KG1 (cell line): Measurements from ENCODE around the gene KIRREL3.

Experiments used
- DNase-seq: peaks from one replicate; lab custom pipeline; 2025; lab: John Stamatoyannopoulos, UW

Gene KIRREL3

DNA sequence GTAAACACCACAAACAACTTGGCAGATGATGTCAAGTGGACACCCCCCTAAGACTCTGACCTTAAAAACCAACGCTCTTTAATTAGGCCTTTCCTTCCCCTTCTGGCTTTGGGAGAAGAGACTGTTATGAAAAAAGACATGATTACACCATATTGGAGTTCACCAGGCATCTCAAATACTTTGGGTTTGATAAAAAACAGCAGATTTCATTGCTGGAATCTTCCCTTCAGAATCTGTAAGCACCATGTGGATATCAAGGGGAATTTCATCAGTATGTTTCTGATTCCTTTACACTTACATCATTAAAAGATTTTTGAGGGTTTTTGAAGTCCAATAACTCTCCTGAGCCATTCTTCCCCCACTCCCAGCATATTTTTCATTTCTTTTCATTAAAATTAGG is 85.6 kb downstream of the KIRREL3 start:
- DNase-seq: no peak

DNA sequence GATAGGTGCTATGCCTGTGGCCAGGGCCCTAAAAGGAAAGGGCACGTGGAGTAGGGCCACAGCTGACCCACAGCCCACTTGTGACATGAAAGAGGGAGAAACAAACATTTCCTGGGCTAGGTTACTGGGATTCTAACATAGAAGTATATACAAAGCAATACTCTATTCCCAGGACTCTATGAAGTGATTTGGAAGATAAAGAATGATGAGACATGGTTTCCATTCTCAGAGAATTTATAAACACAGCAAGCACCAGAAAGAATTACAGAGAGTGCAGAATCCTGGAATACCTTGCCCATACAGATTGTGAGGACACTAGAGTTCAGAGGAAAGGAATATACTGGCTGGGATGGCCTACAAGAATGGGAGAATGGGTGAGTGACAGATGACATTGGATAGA is 86.4 kb downstream of the KIRREL3 start:
- no peak for DNase-seq

DNA sequence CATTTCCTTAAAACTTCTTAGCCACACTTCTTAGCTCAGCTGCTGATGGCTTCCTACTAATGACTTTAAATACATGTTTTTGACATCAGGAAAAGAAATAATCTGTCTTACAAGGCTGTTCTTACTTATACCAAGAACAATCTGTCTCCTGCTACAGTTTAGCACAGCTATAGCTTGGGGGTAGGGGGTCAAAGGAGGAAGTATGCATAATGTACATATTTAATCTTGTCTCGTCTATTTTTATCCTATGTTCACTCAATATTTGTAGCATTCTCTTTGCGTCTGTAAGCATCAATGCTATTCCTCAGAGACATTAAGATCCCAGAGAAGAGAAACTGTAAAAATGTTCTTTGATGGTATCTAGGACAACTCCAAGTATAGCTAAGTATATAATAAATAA is 96.0 kb downstream of the KIRREL3 start:
- no peak for DNase-seq

DNA sequence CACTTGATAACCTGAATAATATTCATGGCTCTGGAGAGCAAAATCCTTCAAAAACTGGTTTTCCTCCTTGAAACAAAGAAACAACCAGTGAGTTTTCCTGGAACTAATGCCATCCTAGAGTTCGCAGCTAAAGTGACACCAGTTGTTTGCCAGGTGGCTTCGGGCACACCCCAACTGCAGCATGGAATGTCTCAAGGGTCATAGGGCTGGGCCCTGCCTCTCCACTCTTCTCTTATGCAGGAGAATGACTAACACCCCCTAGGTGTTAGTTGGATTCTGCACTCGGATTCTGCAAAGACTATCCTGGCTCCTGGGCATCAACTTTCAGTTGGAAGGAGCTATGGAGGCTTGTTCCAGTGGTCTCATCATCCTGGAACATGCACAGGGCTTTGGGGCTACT is 98.8 kb downstream of the KIRREL3 start:
- DNase-seq: no peak

DNA sequence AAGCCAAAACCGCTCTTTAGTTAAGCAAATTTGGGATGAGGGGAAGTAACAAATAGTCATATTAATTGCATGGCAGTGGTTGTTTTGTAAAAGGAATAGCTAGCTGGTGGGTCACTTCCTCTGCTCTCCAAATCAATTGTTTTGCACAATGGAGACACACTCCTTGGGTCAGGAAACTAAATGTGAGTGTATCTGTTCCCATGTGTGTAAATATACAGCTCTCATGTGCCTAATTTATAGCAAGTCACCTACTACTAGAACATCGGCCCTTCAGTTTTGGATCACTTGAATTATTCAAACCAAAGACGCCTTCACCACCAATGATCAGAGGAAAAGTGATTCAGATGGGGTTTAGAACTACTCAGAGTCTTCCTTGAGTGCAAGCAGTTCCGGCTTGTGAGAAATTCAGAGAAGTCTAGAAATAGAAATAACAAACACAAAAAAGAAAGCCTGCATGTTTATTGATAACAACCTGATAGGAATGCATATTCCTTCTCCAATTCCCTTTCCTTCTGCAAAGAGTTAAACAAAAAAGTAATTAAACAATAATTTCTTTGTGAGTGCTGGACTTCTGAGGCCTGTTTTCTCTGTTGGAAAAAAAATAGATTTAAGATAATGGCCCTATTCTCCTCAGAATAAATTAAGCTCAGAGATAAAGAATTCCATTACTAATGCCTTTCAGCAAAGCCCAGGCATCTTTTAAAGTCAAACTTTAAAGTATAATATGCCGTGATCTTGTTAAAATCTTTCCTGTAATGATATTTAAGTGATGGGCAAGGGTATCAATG is 100.4 kb downstream of the KIRREL3 start:
- no peak for DNase-seq

DNA sequence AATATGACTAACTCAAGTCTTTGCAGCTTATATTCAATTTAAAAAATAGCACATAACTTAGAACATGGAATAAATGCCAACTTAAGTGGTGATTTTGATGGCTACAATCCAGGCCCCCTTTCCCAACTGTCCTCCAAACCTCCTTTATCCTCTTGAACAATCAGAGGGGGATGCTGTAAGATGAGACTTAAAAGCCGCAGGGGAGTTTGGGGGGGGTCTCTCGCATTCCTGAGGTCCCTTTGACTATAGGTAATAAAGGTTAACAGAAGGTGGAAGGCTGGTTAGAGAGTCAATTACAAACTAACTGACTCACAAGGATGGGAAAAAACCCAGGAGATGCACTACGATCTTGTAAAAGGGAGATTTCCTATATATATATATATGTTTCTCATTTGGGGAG is 101.8 kb downstream of the KIRREL3 start:
- no peak for DNase-seq

DNA sequence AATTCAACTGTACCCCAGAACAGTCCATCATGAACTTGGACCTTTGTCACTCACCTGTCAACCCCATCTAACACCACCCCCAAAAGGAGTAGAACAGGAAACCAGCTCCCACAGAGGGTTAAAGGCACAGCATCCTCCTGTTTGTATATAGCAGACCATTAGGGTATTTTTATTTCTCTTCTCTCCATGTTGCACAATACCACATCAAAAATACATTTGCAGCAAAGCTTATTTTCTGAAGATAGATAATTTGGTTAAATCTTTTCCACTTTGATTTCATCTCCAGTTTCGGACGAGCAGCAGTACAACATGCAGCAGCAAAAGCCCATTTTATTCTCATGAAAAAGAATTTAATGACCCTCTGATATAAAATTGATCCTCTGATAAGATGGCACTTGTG is 103.1 kb downstream of the KIRREL3 start:
- no peak for DNase-seq

DNA sequence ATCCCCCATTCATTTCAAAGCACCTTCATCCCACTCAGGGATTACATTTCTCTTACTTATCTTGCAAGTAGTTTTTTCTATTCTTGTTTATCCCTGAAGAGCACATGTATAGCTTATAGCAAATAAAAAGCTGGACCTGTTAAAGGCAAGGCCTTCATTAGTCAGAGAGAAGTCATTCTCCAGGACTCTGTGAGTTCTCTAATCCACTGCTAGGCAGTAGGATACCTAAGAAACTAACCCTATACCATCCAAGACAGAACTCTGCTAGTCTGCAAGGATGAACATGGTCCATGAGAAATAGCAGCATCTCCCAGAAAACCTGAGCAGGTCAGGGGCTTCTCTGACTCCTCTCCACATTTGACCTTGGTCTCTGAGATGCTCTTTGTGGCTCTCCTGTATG is 104.5 kb downstream of the KIRREL3 start:
- no peak for DNase-seq

DNA sequence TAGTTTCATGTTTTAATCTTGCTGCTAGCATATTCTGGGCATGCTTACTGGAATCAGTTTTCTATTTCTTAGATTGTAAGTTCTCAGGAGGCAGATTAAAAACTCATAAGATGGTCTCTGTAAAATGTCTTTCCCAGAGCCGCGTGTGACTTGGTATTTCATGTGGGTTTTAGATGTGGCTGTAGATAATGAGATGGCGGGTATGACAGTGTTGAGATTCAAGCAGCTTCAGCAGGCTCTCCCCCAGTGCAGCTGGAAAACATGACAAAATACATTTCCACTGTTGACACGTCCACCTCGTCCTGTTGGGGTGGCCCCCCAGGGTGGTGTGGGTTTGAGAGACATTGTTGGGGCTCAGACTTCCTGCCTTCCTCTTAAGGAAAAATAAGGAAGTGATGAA is 106.8 kb downstream of the KIRREL3 start:
- no peak for DNase-seq

DNA sequence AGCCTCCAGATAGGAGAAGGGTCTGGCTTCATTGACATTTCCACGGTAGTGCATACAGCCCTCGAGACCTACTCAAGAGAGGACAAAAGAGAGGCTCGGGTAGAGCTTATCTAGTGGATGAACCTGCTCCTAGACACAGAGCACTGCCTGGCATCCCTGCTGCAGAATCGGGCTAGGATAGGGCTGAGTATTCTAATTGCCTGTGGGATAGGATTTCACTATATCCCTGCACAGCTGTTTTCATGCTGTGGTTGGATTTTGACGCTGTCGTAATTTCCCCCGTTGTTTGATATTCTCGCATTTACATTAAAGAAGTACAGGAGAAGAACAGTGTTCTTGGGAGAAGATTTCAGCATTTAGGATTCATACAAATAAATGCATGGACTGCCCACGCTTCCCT is 107.8 kb downstream of the KIRREL3 start:
- DNase-seq: no peak

DNA sequence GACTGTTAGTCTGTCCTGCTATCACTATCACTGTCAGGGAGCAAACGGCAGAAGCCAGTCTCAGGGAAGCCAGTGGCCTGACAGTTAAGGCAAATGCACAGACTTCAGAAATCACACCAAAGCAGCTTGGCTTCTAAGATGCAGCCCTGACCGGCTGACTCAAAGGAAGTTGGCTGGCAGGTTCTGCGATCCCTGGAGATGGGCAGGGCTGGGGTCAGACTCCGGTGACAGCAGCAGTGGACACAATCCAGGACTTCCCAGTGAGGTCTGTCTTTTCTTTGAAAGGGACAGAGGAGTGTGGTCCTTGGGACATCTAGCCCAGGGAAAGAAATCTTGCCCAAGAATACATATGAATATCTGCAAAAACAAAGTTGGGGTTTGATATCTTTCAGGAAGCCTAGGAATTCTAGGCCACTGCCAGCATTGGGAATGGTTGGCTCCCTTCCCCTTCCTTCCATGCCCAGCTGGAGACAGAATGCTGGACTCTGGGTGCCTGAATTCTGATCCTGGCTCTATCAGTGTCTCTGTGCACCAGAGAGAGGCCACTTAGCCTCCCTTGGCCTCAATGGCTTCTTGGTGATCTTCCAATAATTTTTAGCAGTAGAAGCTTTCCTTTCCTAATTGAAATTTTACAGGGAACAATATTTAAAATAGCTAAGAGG is 108.9 kb downstream of the KIRREL3 start:
- no peak for DNase-seq

DNA sequence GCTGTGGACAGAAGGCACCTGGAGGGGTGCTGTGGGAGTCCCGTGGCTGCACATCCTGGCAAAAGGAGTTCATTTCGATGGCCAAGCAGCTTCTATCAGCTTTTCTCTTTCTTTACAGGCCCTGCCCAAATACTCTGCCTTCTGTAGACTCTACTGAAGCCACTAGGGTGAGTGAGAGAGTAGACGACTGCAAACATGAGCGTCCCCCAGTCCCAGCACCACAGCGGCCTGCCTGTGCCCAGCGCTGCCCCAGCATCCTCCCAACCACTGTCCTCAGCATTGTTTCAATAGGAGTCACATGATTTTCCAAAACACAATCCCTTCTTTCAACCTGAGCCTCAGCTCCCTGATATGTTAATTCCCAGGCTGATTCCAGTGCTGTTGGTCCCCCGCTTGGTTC is 110.0 kb downstream of the KIRREL3 start:
- no peak for DNase-seq

DNA sequence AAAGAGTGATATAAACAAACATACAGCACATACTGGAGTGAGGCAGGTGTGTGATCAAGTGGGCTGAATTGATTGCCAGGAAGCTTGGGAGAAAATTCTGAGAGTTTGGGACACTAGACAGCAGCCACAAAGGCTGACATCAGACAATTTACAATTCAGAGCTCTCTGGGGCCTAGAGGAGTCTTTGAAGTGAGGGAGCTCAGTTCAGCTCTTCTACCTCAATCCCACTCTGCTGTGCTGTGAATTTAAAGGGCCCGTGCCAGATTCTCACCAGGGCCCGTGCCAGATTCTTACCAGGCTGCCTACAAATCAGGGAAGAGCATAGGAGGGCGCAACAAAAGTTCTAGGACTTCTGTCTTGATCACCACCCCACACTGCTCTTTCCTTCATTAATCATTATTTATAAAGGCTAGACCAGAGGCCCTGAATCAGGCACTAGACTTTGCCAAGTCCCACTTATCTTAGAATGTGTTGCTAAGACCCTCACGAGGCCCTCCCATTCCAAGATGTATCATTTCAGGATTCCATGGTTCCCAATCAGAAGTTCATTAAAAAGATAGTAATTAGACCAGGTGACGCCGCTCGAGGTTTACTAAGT is 112.4 kb downstream of the KIRREL3 start:
- DNase-seq: no peak

DNA sequence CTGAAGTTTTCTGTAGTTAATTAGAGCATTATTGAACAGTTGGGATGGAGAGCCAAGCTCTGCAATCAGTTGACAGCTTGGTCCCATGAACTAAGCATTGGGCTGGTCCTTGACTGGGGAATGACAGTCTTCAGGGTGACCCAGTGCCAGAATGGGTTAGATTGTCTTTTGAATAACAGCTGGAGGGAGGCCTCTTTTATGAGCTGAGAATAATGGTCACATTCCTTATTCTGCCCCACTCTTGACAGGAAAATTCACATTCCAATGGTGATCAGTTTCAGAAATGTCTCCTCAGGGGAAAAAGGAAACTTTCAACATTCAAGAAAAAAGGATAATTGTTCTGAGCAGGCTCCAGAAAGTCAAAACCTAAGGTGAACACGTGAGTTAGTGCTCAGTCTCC is 113.9 kb downstream of the KIRREL3 start:
- no peak for DNase-seq

DNA sequence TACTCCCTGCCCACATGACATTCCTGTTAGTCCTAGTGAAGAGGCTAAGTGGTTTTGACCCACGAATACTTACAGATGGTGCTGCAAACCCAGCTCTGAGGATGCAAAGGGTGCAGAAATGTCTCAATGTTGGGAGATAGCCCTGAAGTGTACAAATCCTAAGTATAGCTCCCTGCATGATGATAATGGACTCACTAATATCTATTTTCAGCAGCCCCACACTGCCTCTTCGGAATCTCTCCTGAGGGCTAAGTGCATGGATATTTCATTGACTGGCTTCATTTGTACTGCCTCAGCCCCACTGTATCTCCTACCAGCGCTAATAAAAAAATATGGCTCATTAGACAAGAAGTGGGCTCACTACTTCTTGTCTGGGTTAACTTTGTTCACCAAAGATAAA is 114.5 kb downstream of the KIRREL3 start:
- no peak for DNase-seq

DNA sequence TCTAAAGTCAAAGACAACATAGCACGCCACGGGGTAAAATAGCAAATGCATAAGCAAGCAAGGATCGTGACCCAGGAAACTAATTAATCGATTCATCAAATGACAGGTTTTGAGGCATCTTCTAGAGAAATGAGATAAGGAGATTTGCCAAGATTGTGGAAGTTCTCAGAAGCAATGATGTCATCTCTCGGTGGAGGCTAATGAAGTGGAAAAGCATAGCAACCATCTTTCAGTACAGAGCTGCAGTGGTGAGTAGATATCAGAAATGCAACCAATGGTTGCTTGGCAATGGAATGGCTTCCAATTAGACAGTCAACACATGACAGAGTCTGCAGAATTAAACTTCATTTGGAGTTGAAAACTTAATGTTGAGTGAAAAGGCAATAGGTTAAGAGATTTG is 116.0 kb downstream of the KIRREL3 start:
- no peak for DNase-seq

DNA sequence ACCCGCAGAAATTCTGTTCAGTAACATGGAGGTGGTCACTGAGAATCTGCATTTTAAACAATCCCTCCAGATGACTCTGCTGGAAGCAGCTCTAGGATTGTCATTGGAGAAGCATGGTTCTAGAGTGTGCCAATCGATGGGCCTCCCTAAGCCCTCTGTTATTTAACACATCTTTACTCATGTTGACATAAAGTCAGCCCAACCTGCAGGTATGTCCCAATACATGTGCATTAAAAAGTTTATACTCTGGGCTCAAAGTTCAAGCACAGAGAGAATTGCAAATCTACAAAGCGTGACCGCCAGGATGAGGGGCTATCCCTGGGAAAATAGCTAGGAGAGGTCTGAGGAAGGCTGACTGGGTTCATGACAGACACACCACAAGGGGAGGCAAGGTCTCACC is 116.4 kb downstream of the KIRREL3 start:
- no peak for DNase-seq

DNA sequence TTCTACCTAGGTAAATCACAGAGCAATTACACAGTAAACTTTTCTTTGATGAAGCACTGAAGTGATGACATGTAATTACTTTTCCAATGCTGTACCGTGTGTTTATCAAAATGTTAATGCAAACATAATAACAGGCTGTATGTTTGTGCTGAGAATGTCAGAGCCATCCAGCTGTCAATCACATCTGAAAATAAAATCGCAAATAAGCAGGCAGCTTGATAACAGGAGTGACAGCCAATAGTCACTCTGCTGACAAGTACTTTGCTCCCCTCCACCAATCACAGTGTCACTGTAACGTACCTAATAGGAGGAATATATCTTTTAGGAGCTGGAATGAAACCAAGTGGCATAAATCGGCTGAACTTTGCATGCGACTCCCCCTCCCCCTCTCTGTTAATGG is 119.7 kb downstream of the KIRREL3 start:
- no peak for DNase-seq

DNA sequence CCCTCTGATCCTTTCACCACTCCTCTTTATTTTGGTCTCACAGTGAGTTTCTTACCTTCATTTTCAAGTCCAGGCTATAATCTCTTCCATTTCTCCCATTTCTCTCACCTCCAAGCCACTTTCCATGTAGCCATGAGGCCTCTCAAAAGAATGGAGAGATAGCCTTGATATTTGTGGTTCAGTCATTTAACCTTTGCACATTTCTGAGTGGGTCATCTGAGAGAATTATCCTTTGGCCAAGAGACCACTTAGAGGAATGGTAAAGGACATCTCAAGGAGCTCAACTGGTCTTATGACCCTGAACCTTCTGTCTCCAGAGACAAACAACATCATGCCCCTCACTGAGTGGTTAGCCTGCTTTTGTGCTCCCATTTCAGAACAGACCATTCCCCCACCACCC is 121.1 kb downstream of the KIRREL3 start:
- DNase-seq: no peak

DNA sequence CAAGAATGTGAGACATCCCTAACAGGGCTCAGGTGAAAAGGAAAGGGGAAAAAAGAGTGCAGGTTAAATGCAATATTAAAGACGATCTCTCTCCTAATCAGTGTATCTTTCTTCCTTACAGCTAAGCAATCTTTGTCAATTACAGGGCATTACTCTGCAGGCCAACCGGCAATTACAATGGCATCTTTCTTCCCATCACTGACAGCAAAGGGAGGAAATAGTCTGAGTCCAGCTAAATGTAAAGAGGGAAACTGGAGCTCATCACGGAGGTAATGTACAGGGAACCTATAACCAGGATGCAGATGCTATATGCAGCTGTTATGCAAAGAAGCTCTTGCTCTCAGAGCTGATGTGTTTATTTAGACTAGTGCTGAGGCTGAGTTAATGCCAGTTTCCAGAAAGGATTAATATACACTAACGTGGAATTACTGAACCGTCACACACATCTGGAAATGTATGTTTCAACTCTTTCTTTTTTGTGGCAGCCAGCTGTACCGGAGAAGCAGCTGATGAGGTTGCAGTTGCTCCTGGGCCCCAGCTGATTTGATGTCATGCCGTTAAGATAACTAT is 121.6 kb downstream of the KIRREL3 start:
- no peak for DNase-seq

DNA sequence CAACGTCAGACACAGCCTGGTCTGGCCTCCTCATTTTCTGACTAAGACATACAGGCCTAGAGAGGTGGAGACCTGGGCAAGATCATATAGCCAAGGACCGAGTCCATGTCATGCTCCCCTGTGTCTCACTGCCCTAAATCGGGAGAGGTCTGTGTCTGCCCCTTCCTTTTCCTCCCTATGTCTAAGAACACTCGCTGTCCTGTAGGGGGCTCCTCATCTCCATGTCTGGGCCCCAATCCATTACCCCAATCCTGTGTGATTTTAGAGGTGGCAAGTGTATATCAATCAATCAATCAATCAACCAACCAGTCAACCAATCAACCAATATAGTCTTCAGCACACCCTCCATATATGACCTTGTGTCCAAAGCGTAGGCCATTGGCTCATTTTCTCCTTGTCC is 125.7 kb downstream of the KIRREL3 start:
- DNase-seq: no peak

DNA sequence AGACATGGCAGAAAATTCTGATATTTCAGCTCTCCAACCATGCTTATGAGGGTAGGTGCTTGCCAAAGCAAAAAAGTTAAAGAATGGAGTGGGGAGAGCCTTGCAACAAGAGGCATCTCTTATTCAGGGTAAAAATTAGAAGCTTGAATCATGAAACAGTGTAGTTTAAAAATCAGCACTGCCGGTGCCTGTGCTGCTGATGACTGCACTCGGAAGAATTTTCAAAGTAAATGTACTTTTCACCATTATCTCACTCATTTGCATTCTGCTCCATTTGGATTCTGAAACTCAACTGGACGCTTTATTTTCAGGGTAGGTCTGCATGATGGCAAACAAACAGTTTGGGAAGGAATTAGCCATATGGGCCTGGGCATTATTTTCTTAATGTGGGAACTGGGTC is 126.3 kb downstream of the KIRREL3 start:
- no peak for DNase-seq

DNA sequence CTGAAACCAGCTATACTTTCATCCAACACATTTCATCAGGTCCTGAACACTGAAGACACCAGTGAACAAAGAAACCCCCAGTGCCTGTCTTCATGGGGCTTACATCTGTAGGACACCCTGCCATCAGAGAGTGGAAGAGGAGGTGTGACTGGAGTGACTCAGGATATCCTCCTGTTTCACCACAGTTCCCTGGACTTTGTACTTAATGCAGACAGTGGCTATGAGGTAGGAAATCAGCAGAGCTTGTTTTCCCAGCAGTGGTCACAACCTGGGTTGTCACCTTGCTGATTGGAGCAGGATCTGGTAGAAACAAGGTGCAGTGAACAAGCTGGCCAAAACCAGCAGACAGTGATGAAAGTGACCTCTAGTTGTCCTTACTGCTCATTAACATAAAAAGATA is 128.8 kb downstream of the KIRREL3 start:
- no peak for DNase-seq
